ENCODE results near the gene NF1.
A peak's percentile ranks its signal among the peaks of the same experiment; 100 is the strongest.

Gene NF1

DNA sequence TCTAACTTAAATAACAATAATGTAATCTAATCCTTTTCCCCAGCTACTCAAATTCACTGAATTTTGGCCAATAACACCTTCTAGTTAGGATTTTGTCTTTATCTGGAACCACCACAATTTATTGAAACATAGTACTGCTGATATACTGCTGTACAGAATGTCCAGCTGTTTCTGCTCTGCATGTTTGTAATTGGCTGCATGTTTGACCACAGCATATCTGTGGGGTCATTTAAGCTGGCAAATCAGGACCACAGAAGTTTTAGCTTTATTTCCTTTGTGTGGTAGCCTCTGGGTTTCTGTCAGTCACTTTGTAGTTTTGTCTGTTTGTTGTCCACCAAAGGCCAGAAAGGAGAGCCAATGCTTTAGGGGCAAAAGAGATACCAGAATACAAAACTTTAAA is 274.5 kb downstream of the NF1 start:
- H3K4me2 ChIP-seq (ENCODE audit: low read length, poor library complexity, severe bottlenecking) = no peak overlapping the region
- H3K4ac ChIP-seq (ENCODE audit: low read depth in 1 of 2, low read length in 2 of 2) = no peak overlapping the region
- no peaks in the 10 kb centered on the region for H3K9me3 ChIP-seq (ENCODE audit: control insufficient read depth, low read length)
- H2AFZ ChIP-seq (ENCODE audit: low read depth, low read length) = no peak overlapping the region
- H3K27ac ChIP-seq (ENCODE audit: low read length, poor library complexity, severe bottlenecking) = no peak overlapping the region
- H2BK5ac ChIP-seq (ENCODE audit: low read depth, low read length, poor library complexity, severe bottlenecking) = no peak overlapping the region
- no peak overlapping the region for H2BK12ac ChIP-seq (ENCODE audit: low read length in 2 of 2)
- no peak overlapping the region for H3K14ac ChIP-seq (ENCODE audit: low read length in 2 of 2)
- H3K27me3 ChIP-seq (ENCODE audit: control insufficient read depth in 1 of 2, insufficient read depth in 1 of 2, low read length in 2 of 2) = no peaks in the 10 kb centered on the region
- no peak overlapping the region for H2BK15ac ChIP-seq (ENCODE audit: low read depth, poor library complexity, severe bottlenecking)
- peaks cover 10 to 29% of the 10 kb centered on the region in 2 experiments for H3K36me3 ChIP-seq (ENCODE audit: control insufficient read depth in 1 of 2, insufficient read depth in 2 of 2, low read depth in 1 of 2, low read length in 2 of 2)
- no peak overlapping the region for H3K4me3 ChIP-seq (ENCODE audit: insufficient read depth in 1 of 2, low read depth in 1 of 2, low read length in 2 of 2)
- DNase-seq = peak; percentile 36
- no peak overlapping the region for H4K91ac ChIP-seq (ENCODE audit: low read length)
- peaks cover 8% of the 10 kb centered on the region for H3K79me1 ChIP-seq (replicated peaks; ENCODE audit: low read length, poor library complexity, severe bottlenecking)
- H2AK5ac ChIP-seq (ENCODE audit: low read length, severe bottlenecking) = no peak overlapping the region
- H3K9ac ChIP-seq (ENCODE audit: low read length) = peak overlapping the region; percentile 21
- H3K23ac ChIP-seq (ENCODE audit: low read length in 2 of 2) = no peak overlapping the region
- H3K18ac ChIP-seq (ENCODE audit: low read depth in 1 of 2, low read length in 2 of 2) = no peak overlapping the region
- H4K8ac ChIP-seq (ENCODE audit: low read length) = no peak overlapping the region
- H3K4me1 ChIP-seq (ENCODE audit: control insufficient read depth, insufficient read depth, low read depth, low read length) = no peaks in the 10 kb centered on the region
- H2BK120ac ChIP-seq (ENCODE audit: low read depth, low read length) = no peak overlapping the region

DNA sequence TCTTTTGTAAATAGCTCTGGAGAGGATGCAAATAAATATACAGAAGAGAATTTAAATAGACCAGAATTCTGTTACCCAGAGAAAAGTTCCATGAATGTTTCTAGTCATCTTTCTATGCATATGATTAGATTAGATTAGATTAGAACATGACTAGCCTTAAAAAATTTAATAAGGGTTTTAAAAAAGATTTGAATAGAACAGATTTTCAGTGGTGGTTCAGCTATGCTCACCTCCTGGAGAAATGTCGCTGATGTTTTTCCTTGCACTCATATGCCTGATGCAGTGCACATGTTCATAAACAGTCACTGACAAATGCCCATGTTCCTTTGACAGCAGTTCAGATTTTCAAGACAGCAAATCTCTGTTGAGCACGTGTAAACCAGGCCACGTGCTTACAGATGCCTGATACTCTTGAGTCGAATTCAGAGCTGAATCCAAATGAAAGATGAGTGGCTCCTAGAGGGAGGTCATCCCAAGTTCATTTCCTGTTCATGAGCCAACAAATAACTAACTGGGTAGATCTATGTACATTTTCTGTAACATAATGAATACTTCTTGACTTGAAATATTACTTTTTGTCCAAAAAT is 276.8 kb downstream of the NF1 start:
- Histone ChIP-seq H2AFZ (ENCODE audit: low read depth, low read length) (no peak overlapping the region), H4K91ac (ENCODE audit: low read length) (no peak overlapping the region), H2BK120ac (ENCODE audit: low read depth, low read length) (no peak overlapping the region), H3K23ac (ENCODE audit: low read length in 2 of 2) (no peak overlapping the region), H3K4me2 (ENCODE audit: low read length, poor library complexity, severe bottlenecking) (no peak overlapping the region), H3K36me3 (ENCODE audit: control insufficient read depth in 1 of 2, insufficient read depth in 2 of 2, low read depth in 1 of 2, low read length in 2 of 2) (peaks cover 11 to 39% of the 10 kb centered on the region in 2 experiments), H3K9ac (ENCODE audit: low read length) (no peak overlapping the region), H3K4ac (ENCODE audit: low read depth in 1 of 2, low read length in 2 of 2) (no peak overlapping the region), H3K4me3 (ENCODE audit: insufficient read depth in 1 of 2, low read depth in 1 of 2, low read length in 2 of 2) (no peak overlapping the region), H4K8ac (ENCODE audit: low read length) (no peak overlapping the region), H2AK5ac (ENCODE audit: low read length, severe bottlenecking) (no peak overlapping the region), H3K4me1 (ENCODE audit: control insufficient read depth, insufficient read depth, low read depth, low read length) (no peaks in the 10 kb centered on the region), H2BK12ac (ENCODE audit: low read length in 2 of 2) (no peak overlapping the region), H3K9me3 (ENCODE audit: control insufficient read depth, low read length) (no peaks in the 10 kb centered on the region), H2BK15ac (ENCODE audit: low read depth, poor library complexity, severe bottlenecking) (no peak overlapping the region), H3K27ac (ENCODE audit: low read length, poor library complexity, severe bottlenecking) (no peak overlapping the region), H3K79me1 (replicated peaks; ENCODE audit: low read length, poor library complexity, severe bottlenecking) (peaks cover 9% of the 10 kb centered on the region), H3K27me3 (ENCODE audit: control insufficient read depth in 1 of 2, insufficient read depth in 1 of 2, low read length in 2 of 2) (no peaks in the 10 kb centered on the region), H2BK5ac (ENCODE audit: low read depth, low read length, poor library complexity, severe bottlenecking) (no peak overlapping the region), H3K18ac (ENCODE audit: low read depth in 1 of 2, low read length in 2 of 2) (no peak overlapping the region), H3K14ac (ENCODE audit: low read length in 2 of 2) (no peak overlapping the region)
- DNase-seq = peak; percentile 39
- WGBS = 45% methylated on average over 3 of the region's 4 CpGs

DNA sequence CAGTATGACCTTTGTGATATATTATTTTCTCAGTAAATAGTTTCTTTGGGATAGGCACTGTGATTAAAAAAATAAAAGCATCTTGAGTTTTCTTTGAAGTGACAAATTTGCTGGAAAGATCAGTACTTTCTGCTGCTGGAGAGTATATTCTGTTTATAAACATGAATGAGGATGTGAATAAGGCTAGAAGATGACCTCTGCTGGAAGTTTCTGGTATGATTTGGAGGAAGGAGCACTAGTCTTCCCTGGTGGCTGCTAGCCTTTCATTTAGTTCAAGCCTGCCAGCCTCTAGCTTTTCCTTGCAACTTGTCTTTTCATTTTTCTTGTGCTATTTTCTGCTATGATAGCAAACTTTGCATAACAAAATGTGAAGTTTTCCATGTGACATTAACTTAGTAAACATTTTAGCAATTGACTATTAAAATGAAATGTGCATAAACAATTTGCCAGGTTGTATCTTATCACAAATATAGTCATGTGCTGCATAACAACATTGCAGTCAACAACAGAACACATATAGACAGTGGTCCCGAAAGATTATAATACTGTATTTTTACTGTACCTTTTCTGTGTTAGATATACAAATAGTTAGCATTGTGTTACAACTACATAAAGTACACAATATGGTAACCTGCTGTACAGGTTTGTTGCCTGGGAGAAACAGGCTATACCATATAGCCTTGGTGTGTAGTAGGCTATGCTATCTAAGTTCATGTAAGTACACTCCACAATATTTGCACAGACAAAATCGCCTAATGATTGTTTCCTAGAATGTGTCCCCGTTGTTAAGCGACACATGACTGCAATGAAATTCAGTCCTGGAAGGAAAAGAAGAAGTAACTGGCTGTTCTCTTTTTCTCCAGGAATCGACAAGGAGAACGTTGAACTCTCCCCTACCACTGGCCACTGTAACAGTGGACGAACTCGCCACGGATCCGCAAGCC is 278.6 kb downstream of the NF1 start:
- Histone ChIP-seq H4K91ac (ENCODE audit: low read length) (no peak overlapping the region), H4K8ac (ENCODE audit: low read length) (no peak overlapping the region), H2BK12ac (ENCODE audit: low read length in 2 of 2) (no peak overlapping the region), H3K79me1 (replicated peaks; ENCODE audit: low read length, poor library complexity, severe bottlenecking) (peaks cover 14% of the 10 kb centered on the region), H3K4me1 (ENCODE audit: control insufficient read depth, insufficient read depth, low read depth, low read length) (no peaks in the 10 kb centered on the region), H2BK120ac (ENCODE audit: low read depth, low read length) (no peak overlapping the region), H2AFZ (ENCODE audit: low read depth, low read length) (no peak overlapping the region), H3K36me3 (ENCODE audit: control insufficient read depth in 1 of 2, insufficient read depth in 2 of 2, low read depth in 1 of 2, low read length in 2 of 2) (peaks cover 13 to 47% of the 10 kb centered on the region in 2 experiments), H2AK5ac (ENCODE audit: low read length, severe bottlenecking) (no peak overlapping the region), H3K14ac (ENCODE audit: low read length in 2 of 2) (no peak overlapping the region), H3K4me3 (ENCODE audit: insufficient read depth in 1 of 2, low read depth in 1 of 2, low read length in 2 of 2) (no peak overlapping the region), H3K9me3 (ENCODE audit: control insufficient read depth, low read length) (no peaks in the 10 kb centered on the region), H3K9ac (ENCODE audit: low read length) (peak overlapping the region; percentile 45), H3K18ac (ENCODE audit: low read depth in 1 of 2, low read length in 2 of 2) (no peak overlapping the region), H3K27me3 (ENCODE audit: control insufficient read depth in 1 of 2, insufficient read depth in 1 of 2, low read length in 2 of 2) (no peaks in the 10 kb centered on the region), H3K23ac (ENCODE audit: low read length in 2 of 2) (no peak overlapping the region), H2BK5ac (ENCODE audit: low read depth, low read length, poor library complexity, severe bottlenecking) (no peak overlapping the region), H3K4me2 (ENCODE audit: low read length, poor library complexity, severe bottlenecking) (no peak overlapping the region), H3K4ac (ENCODE audit: low read depth in 1 of 2, low read length in 2 of 2) (no peak overlapping the region), H3K27ac (ENCODE audit: low read length, poor library complexity, severe bottlenecking) (no peak overlapping the region), H2BK15ac (ENCODE audit: low read depth, poor library complexity, severe bottlenecking) (no peak overlapping the region)
- peak; percentile 70 for DNase-seq
- WGBS = 99% methylated on average over 9 of the region's 10 CpGs

DNA sequence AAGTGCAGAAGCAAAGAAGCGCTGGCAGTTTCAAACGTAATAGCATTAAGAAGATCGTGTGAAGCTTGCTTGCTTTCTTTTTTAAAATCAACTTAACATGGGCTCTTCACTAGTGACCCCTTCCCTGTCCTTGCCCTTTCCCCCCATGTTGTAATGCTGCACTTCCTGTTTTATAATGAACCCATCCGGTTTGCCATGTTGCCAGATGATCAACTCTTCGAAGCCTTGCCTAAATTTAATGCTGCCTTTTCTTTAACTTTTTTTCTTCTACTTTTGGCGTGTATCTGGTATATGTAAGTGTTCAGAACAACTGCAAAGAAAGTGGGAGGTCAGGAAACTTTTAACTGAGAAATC is 279.3 kb downstream of the NF1 start:
- no peak for DNase-seq

More for the DNA sequence above, 279.3 kb downstream of the NF1 start:
- Histone ChIP-seq H3K4ac (ENCODE audit: low read depth in 1 of 2, low read length in 2 of 2) (no peak overlapping the region), H2BK15ac (ENCODE audit: low read depth, poor library complexity, severe bottlenecking) (no peak overlapping the region), H2AK5ac (ENCODE audit: low read length, severe bottlenecking) (no peak overlapping the region), H3K14ac (ENCODE audit: low read length in 2 of 2) (no peak overlapping the region), H3K4me1 (ENCODE audit: control insufficient read depth, insufficient read depth, low read depth, low read length) (no peaks in the 10 kb centered on the region), H3K27me3 (ENCODE audit: control insufficient read depth in 1 of 2, insufficient read depth in 1 of 2, low read length in 2 of 2) (no peaks in the 10 kb centered on the region), H2AFZ (ENCODE audit: low read depth, low read length) (no peak overlapping the region), H3K36me3 (ENCODE audit: control insufficient read depth in 1 of 2, insufficient read depth in 2 of 2, low read depth in 1 of 2, low read length in 2 of 2) (peaks cover 16 to 53% of the 10 kb centered on the region in 2 experiments), H3K9me3 (ENCODE audit: control insufficient read depth, low read length) (no peaks in the 10 kb centered on the region), H2BK12ac (ENCODE audit: low read length in 2 of 2) (no peak overlapping the region), H3K23ac (ENCODE audit: low read length in 2 of 2) (no peak overlapping the region), H3K18ac (ENCODE audit: low read depth in 1 of 2, low read length in 2 of 2) (no peak overlapping the region), H3K9ac (ENCODE audit: low read length) (peak overlapping the region; percentile 16), H2BK120ac (ENCODE audit: low read depth, low read length) (no peak overlapping the region), H3K4me3 (ENCODE audit: insufficient read depth in 1 of 2, low read depth in 1 of 2, low read length in 2 of 2) (no peak overlapping the region), H3K4me2 (ENCODE audit: low read length, poor library complexity, severe bottlenecking) (no peak overlapping the region), H3K27ac (ENCODE audit: low read length, poor library complexity, severe bottlenecking) (no peak overlapping the region), H2BK5ac (ENCODE audit: low read depth, low read length, poor library complexity, severe bottlenecking) (no peak overlapping the region), H3K79me1 (replicated peaks; ENCODE audit: low read length, poor library complexity, severe bottlenecking) (peaks cover 15% of the 10 kb centered on the region), H4K8ac (ENCODE audit: low read length) (no peak overlapping the region), H4K91ac (ENCODE audit: low read length) (no peak overlapping the region)
- WGBS = 97% methylated on average over 6 of the region's 6 CpGs
